Activated T-helper 1 cell treated with Interleukin-2 at 50 U/mL for 16 hours (primary cell): ENCODE data around the gene ASB4.
"Not testable (repeated sequence)": the region's sequence is repeated elsewhere in the genome, so short reads cannot be mapped to it uniquely, and the experiment has no call there.

Source experiments
- DNase-seq: peaks from one replicate; pipeline ENCODE4 v3.0.0-alpha.2; 2020; ENCODE audit warnings: low read depth

ASB4 gene, protein sequence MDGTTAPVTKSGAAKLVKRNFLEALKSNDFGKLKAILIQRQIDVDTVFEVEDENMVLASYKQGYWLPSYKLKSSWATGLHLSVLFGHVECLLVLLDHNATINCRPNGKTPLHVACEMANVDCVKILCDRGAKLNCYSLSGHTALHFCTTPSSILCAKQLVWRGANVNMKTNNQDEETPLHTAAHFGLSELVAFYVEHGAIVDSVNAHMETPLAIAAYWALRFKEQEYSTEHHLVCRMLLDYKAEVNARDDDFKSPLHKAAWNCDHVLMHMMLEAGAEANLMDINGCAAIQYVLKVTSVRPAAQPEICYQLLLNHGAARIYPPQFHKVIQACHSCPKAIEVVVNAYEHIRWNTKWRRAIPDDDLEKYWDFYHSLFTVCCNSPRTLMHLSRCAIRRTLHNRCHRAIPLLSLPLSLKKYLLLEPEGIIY

DNA sequence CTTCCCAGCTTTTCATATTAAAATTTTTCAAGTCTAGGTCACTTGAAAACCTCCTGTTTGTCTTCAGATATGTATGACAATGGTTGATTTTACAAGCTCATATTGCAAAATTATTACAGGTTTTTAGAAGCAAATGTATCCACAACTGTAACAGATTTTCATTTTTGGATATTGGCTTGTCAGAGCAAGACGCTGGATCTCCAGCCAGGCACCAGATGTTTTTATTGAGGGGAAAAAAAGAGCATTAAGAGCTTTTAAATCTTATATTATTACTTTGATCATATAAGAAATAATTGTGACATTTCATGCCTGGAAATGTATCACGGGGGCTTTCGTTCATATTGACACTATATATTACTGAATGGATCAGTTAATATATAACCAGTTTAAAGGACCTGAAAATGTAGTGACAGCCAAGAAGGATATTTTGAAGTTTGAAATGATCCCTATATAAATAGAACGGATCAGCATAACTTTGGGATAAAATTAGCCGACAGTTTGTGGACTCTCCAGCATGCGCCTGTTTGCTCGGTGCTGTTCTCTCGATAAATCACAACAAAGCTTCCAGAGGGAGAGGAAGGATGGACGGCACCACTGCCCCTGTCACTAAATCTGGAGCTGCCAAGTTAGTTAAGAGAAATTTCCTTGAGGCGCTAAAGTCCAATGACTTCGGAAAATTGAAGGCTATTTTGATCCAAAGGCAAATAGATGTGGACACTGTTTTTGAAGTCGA lies at the start of gene ASB4:
Gene ASB4 (plus strand): TSS at position 553 of the 733 bp plus-strand sequence. CDS start 29 bp downstream, at position 582.
- no peak for DNase-seq

DNA sequence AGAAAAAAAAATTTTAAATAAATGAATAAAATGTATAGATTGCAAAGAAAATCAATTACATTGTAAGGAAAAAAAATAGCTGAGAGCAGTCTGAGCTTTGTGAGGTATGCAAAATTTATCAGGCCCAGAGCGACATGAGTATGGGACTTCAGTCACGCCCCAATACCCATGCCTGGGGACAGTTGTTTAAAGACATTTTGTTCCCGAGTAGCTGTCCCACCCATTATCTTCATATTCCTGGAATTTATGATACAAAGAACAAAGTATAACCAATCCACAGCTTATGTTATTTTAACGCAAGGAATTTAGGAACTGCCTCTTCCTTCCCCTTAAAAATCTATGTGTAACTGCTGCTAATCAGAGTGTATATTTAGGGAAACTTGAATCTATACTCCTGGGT lies 49.3 kb upstream of the ASB4 start:
- DNase-seq = no peak

DNA sequence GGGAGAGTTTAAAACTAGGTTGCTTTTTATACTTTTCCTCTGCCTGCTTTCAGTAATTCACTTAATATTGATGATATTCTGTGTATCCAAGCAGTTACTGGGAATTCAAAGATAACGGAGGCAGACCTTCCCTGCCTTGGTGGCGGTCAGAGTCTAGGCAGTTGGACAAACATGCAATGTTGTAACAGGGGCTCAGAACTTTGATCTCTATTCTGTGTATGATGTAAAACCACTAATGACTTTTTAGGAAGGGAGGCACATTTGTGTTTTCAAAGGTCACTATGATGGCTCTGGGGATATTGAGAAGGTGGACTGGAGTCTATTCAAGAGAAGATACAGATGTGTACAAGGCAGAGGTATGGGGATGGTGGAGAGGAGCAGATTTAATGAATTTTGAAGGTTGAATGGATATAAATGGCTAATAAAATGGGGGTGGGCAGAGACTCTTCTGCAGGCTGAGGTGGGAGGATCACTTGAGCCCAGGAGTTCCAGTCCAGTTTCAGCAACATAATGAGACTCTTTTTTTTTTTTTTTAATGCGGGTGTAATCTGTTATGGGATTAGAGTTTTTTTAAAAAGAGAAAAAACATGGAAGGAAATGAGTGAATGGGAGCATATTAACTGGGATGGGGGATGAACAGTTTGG lies 45.2 kb upstream of the ASB4 start:
- DNase-seq = no peak

DNA sequence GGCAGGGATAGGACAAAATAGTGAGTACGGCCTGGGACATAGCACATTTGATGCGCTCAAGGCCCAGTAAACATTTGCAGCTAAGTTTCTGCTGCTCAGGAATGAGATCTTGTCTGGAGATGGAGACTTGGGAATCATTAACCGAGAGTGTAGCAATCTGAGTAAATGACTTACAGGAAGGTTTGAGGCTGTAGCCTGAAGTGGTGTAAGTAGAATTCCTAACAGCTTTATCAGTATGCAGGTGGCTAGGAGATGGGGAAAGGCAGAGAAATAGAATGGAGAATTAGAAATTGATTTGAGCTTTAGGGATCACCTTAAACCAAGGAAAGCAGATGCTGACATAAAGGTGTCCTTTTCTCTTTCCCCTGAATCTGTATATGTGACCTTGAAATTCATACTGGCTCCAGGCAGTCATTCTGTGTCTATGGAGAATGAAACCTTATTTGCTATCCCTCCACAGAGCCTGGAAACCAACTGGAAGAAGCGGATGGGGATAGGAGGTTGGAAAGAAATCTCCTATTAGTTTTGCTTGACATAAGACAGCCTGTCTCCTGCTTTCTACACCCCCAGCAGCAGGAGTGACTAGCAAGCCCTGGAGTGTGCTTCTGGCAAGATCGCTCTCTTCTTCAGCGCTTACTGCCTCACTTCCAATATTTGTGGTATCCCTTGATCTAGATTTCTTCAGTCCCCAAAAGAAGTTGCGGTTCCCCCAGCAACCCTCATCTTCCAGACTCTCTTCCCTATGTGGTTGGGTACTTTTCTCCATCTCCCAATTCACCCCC lies 44.5 kb upstream of the ASB4 start:
- no peak for DNase-seq

DNA sequence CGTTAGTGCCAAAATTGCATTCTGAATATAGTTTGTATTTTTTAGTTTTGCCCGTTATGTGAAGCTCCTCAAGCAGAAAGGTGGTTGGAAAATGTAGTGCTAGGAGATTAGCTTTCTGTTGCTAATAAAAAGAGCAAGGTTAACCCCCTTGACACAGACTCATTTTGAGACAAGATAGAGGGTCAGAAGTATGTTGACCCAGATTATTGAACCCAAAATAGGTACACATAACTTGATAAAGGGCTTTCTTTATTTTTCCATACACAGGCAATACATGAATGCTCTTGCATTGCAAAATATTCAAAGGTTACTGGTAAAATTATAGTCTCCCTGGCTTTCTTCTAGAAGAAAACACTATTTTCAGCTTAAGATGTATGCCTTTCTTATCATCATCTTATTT lies 40.9 kb upstream of the ASB4 start:
- no peak for DNase-seq

DNA sequence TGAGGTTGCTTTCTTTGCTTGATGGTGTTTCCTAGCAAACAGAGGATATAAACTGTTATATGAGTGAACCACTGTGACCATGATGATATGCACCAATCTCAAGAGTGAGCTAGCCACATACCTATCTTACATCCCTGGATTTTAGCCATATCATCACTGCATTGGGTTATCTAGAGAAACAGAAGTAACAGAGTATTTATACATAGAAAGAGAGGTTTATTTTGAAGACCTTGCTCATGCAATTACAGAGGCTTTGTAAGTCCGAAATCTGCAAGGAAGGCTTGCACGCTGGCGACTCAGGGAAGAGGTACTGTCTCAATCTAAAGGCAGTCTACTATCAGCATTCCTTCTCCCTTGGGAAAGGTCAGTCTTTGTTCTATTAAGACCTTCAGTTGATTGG lies 39.1 kb upstream of the ASB4 start:
- DNase-seq = no peak

DNA sequence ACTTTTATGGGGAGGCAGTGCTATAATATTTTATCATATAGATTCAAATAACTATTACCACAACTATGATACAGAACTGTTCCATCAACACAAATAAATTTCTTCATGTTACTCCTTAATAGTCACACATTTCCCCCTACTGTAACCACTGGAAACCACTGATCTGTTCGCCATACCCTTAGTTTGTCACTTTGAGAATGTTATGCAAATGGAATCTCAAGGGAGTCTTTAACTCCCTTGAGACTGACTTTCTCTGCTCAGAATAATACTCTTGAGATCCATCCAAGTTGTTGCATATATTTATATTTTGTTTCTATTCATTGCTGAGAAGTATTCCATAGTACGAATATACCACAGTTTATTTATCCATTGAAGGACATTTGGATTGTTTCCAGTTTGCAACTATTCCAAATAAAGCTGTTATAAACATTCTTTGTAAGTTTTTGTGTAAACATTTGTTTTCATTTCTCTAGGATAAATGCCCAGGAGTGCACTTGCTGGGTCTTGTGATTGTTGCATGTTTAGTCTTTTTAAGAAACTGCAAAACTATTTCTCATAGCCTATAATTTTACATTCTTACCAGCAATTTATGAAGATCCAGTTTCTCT lies 31.2 kb upstream of the ASB4 start:
- DNase-seq = no peak

DNA sequence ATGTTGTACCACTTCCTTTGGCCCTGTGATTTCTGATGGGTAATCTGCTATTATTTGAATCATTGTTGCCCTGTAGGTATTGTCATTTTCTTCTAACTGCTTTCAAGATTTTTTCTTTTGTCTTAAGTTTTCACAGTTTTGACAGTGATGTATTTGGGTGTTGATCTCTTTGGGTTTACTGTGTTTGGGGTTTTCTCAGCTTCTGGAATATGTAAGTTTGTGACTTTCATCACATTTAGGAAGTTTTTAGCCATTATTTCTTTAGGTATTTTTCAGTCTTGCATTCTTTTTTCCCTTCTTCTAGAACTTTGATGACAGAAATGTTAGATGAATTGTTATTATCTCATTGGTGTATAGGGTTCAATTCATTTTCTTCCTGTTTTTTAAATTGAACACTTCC lies 27.8 kb upstream of the ASB4 start:
- DNase-seq = no peak

DNA sequence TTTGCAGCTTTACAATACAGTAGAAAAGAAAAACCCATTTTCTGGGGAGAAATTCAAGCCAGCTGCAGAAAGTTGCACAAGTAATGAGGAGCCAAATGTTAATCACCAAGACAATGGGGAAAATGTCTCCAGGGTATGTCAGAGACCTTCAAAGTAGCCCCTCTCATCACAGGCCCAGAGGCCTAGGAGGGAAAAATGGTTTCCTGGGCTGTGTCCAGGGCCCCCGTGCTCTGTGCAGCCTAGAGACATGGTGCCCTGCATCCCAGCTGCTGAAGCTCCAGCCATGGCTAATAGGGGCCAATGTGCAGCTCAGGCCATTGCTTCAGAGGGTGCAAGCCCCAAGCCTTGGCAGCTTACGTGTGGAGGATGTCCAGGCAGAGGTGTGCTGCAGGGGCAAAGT lies 25.1 kb upstream of the ASB4 start:
- not testable (repeated sequence) for DNase-seq

DNA sequence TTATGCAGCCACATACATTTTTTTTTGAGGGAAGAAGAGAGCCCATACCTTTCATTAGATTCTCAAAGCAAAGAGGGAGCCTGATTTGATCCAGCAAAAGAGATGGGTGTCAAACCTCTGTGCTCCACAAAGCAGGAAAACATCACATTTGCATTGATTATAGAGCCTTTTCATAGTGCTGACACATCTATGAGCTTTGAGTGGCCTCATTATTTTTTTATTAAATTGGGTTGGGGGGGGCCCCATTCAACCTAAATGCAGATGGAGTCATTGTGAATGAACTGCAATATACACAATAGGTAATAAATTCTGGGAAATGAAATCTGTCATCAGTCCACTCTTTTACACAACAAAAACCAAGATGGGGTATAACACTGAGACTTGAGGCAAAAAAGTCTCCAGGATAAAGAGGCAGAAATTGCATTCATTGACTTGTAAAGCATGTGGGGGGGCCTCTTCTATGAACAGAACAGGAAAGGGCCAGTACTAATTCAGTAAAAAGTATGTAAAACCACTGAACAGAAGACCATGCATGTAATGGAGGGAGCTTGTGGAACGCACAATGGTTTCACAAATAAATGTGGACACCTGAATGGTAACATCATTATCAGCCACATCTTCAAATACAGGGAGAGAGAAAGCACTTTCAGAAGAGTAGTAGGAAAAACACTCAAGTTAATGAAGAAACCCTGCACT lies 17.7 kb upstream of the ASB4 start:
- DNase-seq = no peak

DNA sequence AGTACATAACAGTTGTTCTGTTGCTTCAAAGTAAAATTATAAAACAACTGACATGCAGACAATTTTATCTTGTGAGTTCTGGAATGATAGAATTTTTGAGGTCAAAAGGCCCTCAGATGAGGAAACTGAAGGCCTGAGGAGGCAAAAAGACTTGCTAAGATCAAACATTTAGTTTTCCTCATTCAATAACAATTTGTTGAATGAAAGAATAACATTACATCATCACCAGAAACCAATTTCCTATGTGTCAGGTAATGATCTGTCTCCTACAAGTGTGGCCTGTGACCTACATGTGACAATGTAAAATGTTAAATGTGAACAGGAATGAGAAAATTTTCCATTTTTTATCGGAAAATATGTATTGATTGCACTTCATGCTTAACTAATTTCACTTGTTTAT lies 16.6 kb upstream of the ASB4 start:
- no peak for DNase-seq

DNA sequence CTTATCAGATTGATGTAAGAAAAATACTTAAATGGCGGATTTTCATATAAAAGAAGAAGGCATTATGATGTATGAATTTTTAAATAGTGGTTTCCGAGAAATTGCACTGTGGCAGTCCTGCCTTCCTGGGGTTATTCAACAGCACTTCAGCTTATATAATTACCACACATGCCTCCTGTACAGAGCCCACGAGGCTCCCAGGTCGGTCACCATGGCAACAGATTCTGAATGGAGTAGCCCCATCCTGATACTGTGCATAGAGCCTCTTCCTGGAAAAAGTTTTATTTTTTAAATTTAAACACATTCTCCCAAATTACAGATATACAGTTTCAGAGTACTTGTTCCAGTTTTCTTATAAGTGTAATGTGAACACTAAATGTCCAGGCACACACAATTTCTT lies 15.9 kb upstream of the ASB4 start:
- DNase-seq = no peak

DNA sequence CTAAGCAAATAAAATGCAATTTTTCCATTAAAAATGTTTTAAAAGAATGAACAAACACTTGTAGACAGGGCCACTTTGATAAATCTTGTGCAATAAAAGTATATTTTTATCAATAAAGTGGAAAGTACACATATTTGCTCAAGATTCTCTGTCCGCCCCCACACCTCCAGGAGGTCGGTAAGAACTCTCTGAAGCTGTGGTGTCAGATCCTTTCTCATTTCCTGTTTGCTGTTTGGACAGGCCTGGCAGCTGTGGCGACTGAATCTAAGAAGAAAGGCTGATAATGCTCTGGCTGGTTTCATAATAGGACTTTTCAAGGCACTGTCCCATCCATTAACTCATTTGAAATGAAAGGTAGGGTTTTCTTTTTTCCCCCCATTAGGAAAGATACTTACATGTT lies 15.3 kb upstream of the ASB4 start:
- no peak for DNase-seq

DNA sequence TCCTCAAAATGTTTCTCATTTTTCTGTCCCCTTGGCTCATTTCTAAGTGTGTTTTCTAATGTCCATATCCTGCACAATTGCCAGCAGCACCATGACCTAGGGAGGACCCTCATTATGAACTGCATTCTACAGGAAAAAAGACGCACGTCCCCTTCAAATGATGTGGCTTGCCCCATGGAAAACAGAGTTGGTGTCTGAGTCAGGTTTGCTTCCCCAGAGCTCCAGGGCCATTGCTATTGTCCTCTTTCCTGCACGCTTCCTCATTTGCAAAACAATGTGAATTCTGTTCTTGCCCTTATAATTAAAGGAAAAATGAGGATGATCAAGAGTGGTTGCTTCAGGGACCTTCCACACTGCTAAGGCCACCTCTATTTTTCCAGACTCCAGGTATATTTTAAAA lies 14.7 kb upstream of the ASB4 start:
- no peak for DNase-seq

DNA sequence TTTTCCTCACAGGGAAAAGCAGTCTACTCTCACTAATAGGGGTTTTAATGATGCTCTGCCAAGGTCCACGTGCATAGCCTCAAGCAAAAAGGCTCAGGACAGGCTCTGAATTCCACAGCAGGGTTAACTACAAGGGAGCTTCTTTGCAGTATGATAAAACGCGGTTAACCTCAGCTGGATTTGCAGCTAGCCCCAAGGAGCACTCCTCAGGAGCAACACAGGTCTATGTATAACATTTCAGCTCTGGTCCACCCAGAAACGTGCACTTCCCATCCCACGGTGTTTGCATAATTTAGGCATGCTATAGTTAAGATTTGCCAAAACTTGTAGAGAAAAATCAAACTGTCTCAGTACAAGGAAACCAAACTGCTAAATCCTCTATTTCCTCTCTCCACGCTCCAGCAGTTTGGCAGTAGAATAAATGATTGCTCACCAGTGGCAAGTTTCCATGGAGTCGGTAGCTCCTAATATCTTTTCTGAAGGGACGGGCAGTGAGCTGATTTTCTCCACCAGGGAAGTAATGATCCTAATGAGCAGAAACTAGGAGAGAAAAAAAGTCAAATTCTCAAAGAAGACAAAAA lies 13.1 kb upstream of the ASB4 start:
- DNase-seq = no peak

DNA sequence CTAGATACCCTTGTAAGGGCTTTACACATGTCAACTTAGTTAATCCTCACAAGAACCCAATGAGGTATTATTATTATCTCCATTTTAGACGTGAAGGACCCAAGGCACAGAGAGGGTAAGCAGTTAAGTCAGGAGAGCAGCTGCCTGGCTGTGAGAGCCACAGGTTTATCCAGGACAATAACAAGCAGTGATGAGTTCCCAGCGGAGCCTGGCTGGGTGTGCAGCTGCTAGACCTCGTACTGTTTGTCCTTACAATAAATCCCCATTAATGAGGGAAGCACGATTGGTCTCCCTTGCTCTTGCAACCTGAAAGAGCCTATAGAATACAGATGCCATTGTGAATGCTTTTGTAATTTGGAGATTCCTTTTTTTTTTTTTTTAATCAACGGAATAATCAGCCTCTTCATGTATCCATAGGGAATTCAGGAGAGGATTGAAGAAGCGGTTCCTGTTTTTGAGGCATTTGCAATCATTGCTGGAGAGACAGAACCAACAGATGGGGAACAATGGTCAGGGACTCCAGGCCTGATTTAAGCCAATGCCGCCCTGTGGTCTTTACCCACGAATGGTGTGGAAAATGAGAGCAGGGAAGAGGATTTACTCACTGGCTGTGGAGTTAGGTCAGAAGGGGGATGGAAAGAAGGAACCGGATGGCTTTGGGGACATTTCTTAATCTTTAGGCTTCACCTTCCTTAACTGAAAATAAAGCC lies 12.3 kb upstream of the ASB4 start:
- no peak for DNase-seq

DNA sequence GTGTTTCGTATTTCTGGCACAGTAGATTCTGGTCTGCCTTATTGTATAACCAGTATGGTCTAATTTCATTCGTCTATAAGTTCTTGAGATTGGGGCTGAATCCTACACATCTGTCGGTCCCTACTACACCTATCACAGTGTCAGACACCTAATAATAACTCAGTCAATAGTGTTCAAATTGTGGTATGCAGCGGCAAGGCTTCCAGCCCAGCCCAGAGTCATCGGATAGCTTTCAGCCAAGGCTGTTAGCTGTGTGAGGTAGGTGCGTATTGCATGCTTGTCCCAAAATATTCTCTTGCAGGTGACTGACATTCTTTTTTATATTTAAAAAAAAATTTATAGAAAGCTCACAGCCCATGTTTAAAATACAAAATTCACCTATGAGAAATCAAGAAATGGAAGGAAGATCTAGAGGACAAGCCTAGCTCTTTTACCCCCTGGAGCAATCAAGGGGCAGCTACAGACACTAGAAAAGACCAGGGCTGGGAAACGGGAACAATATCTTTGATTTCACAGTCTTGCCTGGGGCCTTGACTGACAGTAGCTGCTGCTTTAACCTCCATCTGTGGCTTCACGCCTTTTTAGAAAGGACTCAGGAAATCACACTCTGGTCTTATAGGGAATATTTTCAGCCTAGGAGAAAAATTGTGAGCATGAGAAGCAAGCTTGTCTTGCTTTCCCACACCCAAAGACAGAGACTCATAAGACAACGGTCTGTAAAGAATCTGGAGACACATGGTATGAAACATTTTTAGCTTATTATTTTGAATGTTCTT lies 9.5 kb upstream of the ASB4 start:
- no peak for DNase-seq

DNA sequence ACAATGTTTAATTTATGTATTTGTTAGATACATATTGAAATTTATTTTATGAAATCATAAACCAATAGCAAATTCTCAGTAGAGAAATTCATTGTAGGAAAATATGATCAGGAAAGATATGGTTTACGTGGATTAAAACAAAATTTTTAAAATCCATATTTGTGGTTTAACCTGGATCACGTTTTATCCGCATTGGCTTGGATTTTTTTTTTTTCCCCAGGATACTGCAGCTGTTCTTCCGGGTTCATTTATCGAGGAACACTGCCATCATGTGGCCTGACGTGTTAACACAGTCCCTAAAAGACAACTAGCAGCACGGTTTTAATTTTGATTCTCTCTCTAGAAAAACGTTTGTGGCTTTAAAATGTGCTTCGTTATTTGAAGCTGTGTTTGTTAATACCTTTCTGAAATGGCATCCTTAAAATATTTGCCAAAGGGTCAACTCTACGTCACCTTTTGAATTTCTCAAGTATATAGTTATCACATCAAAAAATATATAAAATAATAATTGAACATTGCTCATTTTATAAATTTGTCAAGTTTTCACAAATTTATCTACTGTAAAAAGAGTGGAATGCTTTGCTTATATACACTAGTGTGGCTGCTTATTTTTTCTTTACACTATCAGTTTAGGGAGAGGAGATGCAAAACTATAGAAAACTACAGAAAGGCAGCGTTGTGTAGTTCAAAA lies 8.7 kb upstream of the ASB4 start:
- peak; percentile 2 for DNase-seq
